HG02798 (cell line): ENCODE results near the gene CHL1.

Source experiments
- ATAC-seq: cut with Tn5 transposase; IDR thresholded peaks from one replicate; pipeline ENCODE4 v1.9.1; 2021; ENCODE audit warnings: mild to moderate bottlenecking; ENCODE audit not compliant: unreplicated experiment, poor library complexity

Gene CHL1

GRCh38 chr3:274927-275326, 78.4 kb downstream of the CHL1 start:
- ATAC-seq, result no peak

DNA sequence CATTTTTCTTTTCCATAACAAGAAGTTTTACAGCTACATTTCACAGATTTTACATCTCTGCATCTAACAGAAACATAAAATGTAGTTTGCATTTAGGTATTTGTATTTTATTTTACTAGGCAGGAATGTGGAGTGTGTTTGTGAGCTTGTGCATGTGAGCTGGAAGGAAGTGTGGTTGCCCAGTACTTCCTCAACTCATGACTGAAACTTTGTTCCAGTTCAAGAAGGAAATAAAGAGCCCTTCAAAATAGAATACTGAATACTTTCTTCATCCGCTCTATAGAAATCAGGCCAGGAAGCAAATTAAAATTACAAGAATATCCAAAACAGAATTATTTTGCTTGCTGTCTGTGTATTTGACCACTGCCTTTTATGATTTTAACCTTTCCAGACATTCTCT, 81.3 kb downstream of the CHL1 start:
- no peak for ATAC-seq

- peak; percentile 87 for ATAC-seq
These were observed 81.9 kb downstream of the CHL1 start for GRCh38 chr3:278300-279064.

- no peak for ATAC-seq
These were observed 82.8 kb downstream of the CHL1 start for GRCh38 chr3:279325-279724.

- no peak for ATAC-seq
These were observed 84.1 kb downstream of the CHL1 start for GRCh38 chr3:280681-281080.

GRCh38 chr3:284322-284721, 87.8 kb downstream of the CHL1 start:
- no peak for ATAC-seq

DNA sequence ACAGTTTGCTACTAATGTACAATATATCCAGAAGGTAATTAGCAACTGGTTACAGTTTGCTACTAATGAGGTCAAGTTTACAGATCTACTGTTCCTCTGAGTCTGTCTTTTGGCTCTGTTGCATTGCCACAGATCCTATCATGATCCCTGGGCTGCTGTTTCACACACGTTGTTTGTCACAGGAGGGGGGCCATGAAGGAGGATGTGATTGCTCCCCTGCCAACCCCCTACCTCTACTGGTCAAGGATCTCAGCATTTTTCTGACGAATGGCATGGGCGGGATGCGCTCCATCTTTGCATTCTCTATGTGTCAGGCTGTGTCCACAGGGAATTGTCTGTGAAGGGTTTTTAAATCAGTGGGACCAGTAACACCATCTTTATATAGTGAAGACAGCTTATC, 91.9 kb downstream of the CHL1 start:
- no peak for ATAC-seq

DNA sequence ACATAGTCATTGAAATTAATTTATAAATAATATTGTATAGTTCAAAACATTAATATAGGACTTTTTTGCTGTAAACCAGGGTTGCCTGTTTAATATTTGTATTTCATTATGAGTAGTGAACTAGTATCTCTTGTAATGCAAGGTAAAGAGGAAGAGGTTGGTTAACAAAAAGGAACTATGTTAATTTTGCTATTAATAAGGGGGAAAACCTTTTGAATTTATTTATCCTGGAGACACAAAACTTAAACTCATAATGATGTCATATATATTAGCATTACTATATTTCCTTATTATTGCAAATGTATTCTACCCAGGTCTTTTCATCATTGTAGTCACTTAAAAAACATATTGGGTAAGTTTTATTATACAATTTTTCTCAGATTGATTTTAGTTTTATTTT, 94.5 kb downstream of the CHL1 start:
- ATAC-seq, result no peak

GRCh38 chr3:291646-292436, 95.3 kb downstream of the CHL1 start:
- no peak for ATAC-seq

DNA sequence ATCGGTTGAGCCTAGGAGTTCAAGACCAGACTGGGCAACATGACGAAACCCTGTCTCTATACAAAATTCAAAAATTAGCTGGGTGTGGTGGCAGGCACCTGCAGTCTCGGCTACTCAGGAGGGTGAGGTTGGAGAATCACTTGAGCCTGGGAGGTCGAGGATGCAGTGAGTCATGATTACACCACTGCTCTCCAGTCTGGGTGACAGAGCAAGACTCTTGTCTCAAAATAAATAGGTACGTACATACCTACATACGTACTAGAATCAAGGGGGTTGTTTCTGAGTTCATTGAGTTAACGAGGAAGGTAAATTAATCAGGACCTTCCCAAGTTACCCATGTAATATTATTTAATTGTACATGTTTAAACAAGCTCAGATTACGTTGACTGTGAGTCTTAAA, 97.5 kb downstream of the CHL1 start:
- no peak for ATAC-seq

- no peak for ATAC-seq
These were observed 98.0 kb downstream of the CHL1 start for GRCh38 chr3:294581-294980.

- no peak for ATAC-seq
These were observed 98.6 kb downstream of the CHL1 start for GRCh38 chr3:295166-295565.

GRCh38 chr3:297585-297984, 101.0 kb downstream of the CHL1 start:
- no peak for ATAC-seq

GRCh38 chr3:299590-300301, 103.2 kb downstream of the CHL1 start:
- peak; percentile 64 for ATAC-seq

DNA sequence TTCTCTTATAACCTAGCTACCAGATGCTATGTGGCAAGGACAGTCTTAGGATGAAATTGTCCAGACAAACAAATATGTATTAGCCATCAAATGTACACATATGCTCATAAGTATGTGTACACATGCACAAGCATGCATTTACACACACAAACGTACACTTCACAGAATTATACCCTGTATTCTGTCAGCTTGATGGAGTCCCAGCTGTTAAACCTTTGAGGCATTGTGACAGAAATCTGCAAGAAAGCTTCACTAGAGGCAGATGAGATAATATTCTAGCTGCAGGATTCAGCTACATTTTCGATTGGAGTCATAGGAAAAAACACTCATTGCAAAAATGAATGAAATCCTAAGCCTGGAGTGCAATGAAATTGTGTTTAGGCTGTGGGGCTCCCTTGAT, 110.6 kb downstream of the CHL1 start:
- no peak for ATAC-seq

GRCh38 chr3:308597-309321, 112.2 kb downstream of the CHL1 start:
- ATAC-seq, result no peak

- no peak for ATAC-seq
These were observed 115.7 kb downstream of the CHL1 start for GRCh38 chr3:312160-312733.

DNA sequence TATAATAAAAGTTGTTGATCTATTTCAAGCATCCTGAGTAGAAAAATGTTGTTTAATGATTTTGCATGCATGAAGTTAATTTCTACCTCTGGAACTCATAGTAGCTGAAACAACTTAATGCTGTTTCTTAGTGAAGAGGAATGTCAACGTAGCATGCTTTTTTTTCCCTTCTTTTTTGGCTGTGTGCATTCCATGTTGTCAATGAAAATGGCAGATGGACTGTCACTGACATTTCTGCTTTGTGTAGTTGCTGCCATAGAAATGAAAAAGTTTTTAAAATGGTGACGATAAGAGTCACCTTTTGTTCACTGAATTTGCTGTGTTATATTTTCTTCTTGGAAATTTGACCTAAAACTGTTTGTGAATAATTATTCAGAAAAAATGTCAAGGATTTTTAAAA, 116.3 kb downstream of the CHL1 start:
- ATAC-seq, result no peak

GRCh38 chr3:317012-317411, 120.4 kb downstream of the CHL1 start:
- ATAC-seq, result no peak

DNA sequence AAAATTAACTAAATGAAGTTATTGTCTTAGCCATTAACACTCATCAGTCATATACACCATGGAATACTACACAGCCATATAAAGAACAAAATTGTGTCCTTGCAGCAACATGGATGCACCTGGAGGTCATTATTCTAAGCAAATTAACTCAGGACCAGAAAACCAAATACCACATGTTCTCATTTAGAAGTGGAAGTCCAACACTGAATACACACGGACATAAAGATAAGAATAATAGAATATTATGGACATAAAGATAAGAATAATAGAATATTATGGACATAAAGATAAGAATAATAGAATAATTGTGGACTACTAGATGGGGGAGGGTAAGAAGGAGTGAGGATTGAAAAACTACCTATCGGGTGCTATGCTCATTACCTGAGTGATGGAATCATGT, 122.3 kb downstream of the CHL1 start:
- ATAC-seq, result no peak
